GM10266 (cell line): ENCODE measurements around the gene DNASE1L3.
"Not testable (repeated sequence)": the region's sequence is repeated elsewhere in the genome, so short reads cannot be mapped to it uniquely, and the experiment has no call there.

ENCODE experiments used
- DNase-seq: peaks from one replicate; pipeline ENCODE4 v3.0.0; 2012; ENCODE audit errors: extremely low spot score
- TF ChIP-seq, protein P1 (sequence below): IDR thresholded peaks from 2 replicates; pipeline ENCODE4 v1.5.1; 2012; ENCODE audit warnings: mild to moderate bottlenecking, low read depth; ENCODE audit not compliant: control insufficient read depth, insufficient read depth; ENCODE audit errors: missing control alignments

Gene DNASE1L3

DNA sequence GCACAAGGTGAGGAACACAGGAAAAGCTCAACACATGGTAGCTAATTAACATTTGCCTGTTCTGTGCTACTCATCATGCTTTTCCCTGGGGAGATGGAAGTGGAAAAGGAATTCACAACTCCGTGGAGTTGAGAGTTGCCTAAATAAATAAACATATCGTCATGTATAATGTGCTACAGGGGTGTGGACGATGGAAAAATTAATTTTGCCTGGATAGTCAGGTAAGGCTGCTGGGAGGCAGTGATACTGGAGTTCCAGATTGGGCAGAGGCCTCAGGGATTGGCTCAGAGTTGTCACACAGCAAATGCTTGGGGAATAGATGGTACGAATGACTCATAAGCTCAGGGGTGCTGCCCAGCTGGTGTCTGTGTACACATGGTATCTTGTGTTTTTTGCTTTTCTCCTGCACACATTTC, 23.8 kb upstream of the DNASE1L3 start:
- TF ChIP-seq, protein P1, sequence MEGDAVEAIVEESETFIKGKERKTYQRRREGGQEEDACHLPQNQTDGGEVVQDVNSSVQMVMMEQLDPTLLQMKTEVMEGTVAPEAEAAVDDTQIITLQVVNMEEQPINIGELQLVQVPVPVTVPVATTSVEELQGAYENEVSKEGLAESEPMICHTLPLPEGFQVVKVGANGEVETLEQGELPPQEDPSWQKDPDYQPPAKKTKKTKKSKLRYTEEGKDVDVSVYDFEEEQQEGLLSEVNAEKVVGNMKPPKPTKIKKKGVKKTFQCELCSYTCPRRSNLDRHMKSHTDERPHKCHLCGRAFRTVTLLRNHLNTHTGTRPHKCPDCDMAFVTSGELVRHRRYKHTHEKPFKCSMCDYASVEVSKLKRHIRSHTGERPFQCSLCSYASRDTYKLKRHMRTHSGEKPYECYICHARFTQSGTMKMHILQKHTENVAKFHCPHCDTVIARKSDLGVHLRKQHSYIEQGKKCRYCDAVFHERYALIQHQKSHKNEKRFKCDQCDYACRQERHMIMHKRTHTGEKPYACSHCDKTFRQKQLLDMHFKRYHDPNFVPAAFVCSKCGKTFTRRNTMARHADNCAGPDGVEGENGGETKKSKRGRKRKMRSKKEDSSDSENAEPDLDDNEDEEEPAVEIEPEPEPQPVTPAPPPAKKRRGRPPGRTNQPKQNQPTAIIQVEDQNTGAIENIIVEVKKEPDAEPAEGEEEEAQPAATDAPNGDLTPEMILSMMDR = no peak
- no peak for DNase-seq

DNA sequence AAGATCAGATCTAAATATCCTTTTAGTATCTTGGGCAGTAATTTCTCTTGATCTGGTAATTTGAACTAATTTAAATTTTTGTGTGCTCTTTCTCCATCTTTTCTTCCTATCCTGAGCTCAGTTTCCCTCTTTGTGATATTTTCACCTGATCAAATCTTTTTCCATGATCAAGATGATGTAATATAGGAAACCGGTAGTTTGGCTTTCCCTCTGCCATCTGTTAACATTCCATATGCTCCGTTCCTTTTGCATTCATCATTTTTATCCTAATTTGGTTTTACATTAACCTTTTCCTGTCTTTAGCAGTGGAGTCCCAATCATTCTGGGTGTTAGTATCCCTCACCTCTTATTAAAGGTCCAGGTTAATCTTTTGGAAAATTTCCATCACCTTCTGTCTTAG, 20.9 kb upstream of the DNASE1L3 start:
- DNase-seq = no peak
- TF ChIP-seq, protein P1 = no peak

DNA sequence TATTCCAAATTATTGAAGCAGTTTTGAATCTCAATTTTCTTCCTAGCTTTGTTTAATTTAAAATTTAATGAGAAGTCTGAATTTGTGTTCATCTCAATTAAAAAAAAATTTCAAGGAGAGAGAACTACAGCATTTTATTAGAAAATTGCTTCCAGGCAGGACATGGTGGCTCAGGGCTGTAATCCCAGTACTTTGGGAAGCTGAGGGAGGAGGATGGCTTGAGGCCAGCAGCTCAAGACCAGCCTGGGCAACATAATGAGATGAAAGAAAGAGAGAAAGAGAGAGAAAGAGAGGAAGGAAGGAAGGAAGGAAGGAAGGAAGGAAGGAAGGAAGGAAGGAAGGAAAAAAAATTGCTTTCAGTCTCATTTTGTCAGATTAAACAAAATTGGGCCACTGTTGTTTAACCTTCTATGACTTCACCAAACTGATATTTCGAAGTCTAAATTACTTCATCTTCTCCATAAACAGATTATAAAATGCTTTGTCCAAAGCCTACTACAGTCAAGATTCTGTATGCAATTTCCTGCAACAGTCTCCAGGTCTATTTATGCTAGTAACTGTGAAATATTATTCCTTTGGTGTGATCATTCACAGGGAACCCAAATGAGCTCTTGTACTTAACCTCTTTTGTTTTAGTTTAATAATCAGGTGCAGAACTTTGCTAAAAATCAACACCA, 20.2 kb upstream of the DNASE1L3 start:
- no peak for DNase-seq

DNA sequence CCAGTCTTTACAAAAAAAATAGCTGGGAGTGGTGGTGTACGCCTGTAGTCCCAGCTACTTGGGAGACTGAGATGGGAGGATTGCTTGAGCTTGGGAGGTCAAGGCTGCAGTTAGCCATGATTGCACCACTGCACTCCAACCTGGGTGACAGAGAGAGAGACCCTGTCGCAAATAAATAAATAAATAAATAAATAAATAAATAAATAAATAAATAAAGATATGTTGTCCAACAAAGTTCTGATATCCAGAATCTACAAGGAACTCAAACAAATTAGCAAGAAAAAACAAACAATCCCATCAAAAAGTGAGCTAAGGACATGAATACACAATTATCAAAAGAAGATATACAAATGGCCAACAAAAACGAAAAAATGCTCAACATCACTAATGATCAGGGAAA, 17.2 kb upstream of the DNASE1L3 start:
- not testable (repeated sequence) for DNase-seq

More for the DNA sequence above, 20.2 kb upstream of the DNASE1L3 start:
- TF ChIP-seq, protein P1 = no peak

DNA sequence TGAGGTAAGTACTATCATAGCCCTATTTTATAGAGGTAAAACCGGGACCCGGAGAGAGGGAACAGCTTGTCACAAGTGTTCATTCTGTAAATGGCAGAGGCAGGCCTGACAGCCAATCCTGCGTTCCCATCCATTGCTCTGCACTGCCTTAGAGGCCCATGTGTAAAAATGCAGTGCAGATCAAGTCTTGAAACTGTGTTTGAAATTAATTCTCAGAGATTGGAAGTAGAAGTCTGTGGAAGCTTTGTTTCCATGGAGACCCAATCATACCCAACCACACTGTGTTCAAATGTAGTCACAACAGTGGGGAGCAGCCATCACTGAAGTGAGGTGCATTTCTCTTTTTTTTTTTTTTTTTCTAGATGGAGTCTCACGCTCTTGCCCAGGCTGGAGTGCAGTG, 13.1 kb upstream of the DNASE1L3 start:
- DNase-seq = no peak

DNA sequence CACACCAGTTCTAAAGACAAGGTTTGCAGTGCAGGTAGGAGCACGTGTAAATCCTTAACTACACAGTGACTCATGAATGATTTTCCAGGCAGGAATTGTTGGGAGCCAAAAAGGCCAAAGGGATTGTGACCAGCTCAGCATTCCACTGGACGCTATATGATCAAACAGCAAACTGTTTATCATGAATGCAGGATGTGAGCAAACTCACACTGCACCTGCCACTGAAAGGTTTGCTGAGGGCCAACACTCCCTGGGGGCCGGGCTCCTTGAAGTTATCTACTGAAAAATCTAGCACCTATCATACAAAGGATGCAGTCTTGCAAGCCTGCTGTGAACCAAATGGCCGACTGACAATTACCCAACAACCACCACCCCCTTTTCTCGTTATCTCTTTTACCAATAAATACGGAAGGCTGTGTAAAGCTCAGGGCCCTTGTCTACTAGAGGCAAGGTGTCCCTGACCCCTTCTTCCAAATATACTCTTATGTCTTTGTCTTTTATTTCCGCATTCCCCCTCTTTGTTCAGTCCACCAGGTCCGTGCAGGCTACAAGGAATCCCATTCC, 11.5 kb upstream of the DNASE1L3 start:
- TF ChIP-seq, protein P1 = no peak
- DNase-seq = no peak

More for the DNA sequence above, 13.1 kb upstream of the DNASE1L3 start:
- TF ChIP-seq, protein P1 = no peak

DNA sequence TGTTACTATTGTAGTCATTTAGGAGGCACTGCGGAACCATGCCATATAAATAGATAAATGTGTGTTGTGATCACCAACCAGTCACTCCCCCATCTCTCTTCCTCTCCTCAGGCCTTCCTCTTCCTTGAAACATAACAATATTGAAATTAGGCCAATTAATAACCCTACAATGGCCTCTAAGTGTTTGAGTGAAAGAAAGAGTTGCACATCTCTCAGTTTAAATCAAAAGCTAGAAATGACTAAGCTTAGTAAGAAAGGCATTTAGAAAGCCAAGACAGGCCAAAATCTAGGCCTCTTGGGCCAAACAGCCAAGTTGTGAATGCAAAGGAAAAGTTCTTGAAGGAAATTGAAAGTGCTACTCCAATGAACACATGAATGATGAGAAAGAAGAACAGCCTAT, 8.1 kb upstream of the DNASE1L3 start:
- DNase-seq = no peak
- TF ChIP-seq, protein P1 = no peak
